A673 (cell line): ENCODE measurements around the gene GIMAP8.

ENCODE experiments used
- CTCF ChIP-seq: fragments of 300-800, 200-600 bp; sonication (generic); conservative IDR thresholded peaks from 2 replicates; pipeline ENCODE4 v1.5.1; 2017; ENCODE audit warnings: low read depth, mild to moderate bottlenecking, antibody characterized with exemption, low read length, moderate library complexity, mixed read lengths
- EZH2 ChIP-seq: fragments of 200-600 bp; sonication (generic); IDR thresholded peaks from 2 replicates; pipeline ENCODE4 v1.6.1; 2017; ENCODE audit warnings: borderline replicate concordance, low read depth, mild to moderate bottlenecking, mixed read lengths, antibody characterized with exemption, low read length; ENCODE audit not compliant: poor library complexity, severe bottlenecking

- TF ChIP-seq CTCF (no peak), EZH2 (no peak)
Observed at GRCh38 chr7:150465414-150465813, 15.0 kb downstream of the GIMAP8 start.
